Lung (tissue), 12 donors: ENCODE data around the gene SPSB1. TPM values are rescaled to one million over a fixed set of nuclear protein-coding genes. Genes with fewer than 3 reads are reported as not detected.

Source experiments
- ATAC-seq: fragments of 200-7000 bp; cut with Tn5 transposase; one replicate; pipeline ENCODE4 v1.9.1; 2020; ENCODE audit warnings: moderate number of reproducible peaks; ENCODE audit not compliant: insufficient read depth, low FRiP score
- DNase-seq, 3 donors: peaks; one replicate each; pipeline ENCODE4 v3.0.0-alpha.2; 2013 to 2017
- H3K27ac ChIP-seq, 2 donors: one replicate each; pipeline ENCODE4 v1.5.1; 2013; ENCODE audit warnings: mild to moderate bottlenecking in 2 of 2, moderate library complexity in 2 of 2, control low read depth in 1 of 2, inconsistent platforms in 1 of 2, low read depth in 1 of 2, low read length in 1 of 2
- H3K27me3 ChIP-seq, 3 donors: one replicate each; pipeline ENCODE4 v1.5.1; 2013; ENCODE audit warnings: low read length in 2 of 3; ENCODE audit not compliant: control insufficient read depth in 3 of 3, insufficient read depth in 3 of 3
- H3K36me3 ChIP-seq, 4 donors: one replicate each; pipeline ENCODE4 v1.5.1; 2013; ENCODE audit warnings: low read length in 4 of 4, mild to moderate bottlenecking in 1 of 4, moderate library complexity in 1 of 4; ENCODE audit not compliant: control insufficient read depth in 4 of 4, insufficient read depth in 4 of 4
- H3K4me1 ChIP-seq, 5 donors: one replicate each; pipeline ENCODE4 v1.5.1; 2013; ENCODE audit warnings: low read length in 5 of 5, mild to moderate bottlenecking in 2 of 5, moderate library complexity in 1 of 5; ENCODE audit not compliant: control insufficient read depth in 5 of 5, insufficient read depth in 5 of 5
- H3K4me3 ChIP-seq: one replicate; pipeline ENCODE4 v1.5.1; 2013; ENCODE audit warnings: mild to moderate bottlenecking, control low read depth, moderate library complexity
- H3K9ac ChIP-seq, 2 donors: one replicate each; pipeline ENCODE4 v1.5.1; 2013; ENCODE audit warnings: low read length in 2 of 2, control low read depth in 1 of 2; ENCODE audit not compliant: insufficient read depth in 1 of 2
- H3K9me3 ChIP-seq, 4 donors: one replicate each; pipeline ENCODE4 v1.5.1; 2013; ENCODE audit warnings: low read length in 3 of 4, mild to moderate bottlenecking in 1 of 4, moderate library complexity in 1 of 4; ENCODE audit not compliant: control insufficient read depth in 4 of 4, insufficient read depth in 3 of 4
- CTCF ChIP-seq: IDR thresholded peaks from 2 replicates; pipeline ENCODE4 v1.5.1; 2012; ENCODE audit warnings: mild to moderate bottlenecking; ENCODE audit errors: control extremely low read depth, extremely low read depth
- WGBS, 2 donors: extraction: QIAGEN DNeasy Blood & Tissue Kit; methylation state at CpG; one replicate each; pipeline ENCODE4 v1.1.7; 2013; 5-methylcytosine and 5-hydroxymethylcytosine counted together
- polyA plus RNA-seq, 2 donors: library from polyadenylated mRNA; stranded (reverse); fragments of 200-250 nt; gene quantifications; one replicate each; pipeline ENCODE4 v1.2.1, GENCODE V29; 2013
- total RNA-seq, 2 donors: library from RNA; depleted of rRNA in 1 of 2; stranded (reverse); fragments of >200 nt in 1 of 2; gene quantifications; one replicate each; pipeline ENCODE4 v1.2.1, GENCODE V29; 2014 to 2021
- donor health status: control.
- donor health status: control.
- donor health status: Bipolar disorder and iron deficiency.
- donor health status: healthy.
- donor health status: DM: yes; HTN: yes; CAD: no.

Gene SPSB1
- total and polyA plus RNA-seq, 4 donors: 9.5 to 25.9 (median 21.6) TPM

- no peaks in the 10 kb centered on the region for H3K27me3 ChIP-seq
- no peak for ATAC-seq
- TF ChIP-seq CTCF: no peak
- H3K4me3 ChIP-seq: no peak overlapping the region
- no peak for DNase-seq
- H3K9me3 ChIP-seq: no peaks in the 10 kb centered on the region
- 95 to 96% methylated on average over 24 of the region's 24 CpGs for WGBS, 2 donors
- peaks cover 0 to 20% (median 2%) of the 10 kb centered on the region in 5 donors for H3K4me1 ChIP-seq
- H3K27ac ChIP-seq: no peak overlapping the region
- no peak overlapping the region for H3K9ac ChIP-seq
- peaks cover 0 to 2% (median 0%) of the 10 kb centered on the region in 4 donors for H3K36me3 ChIP-seq
Observed at GRCh38 chr1:9316512-9316911, 23.8 kb downstream of the SPSB1 start.

- TF ChIP-seq CTCF: no peak
- Histone ChIP-seq H3K27ac (no peak overlapping the region), H3K4me3 (no peak overlapping the region), H3K9me3 (no peaks in the 10 kb centered on the region), H3K4me1 (peaks cover 0 to 25% (median 0%) of the 10 kb centered on the region in 5 donors), H3K27me3 (no peaks in the 10 kb centered on the region), H3K36me3 (peaks cover 0 to 2% (median 0%) of the 10 kb centered on the region in 4 donors), H3K9ac (no peak overlapping the region)
- ATAC-seq (no peak), DNase-seq (no peak)
- 84 to 90% methylated on average over 7 of the region's 7 CpGs for WGBS, 2 donors
Observed at GRCh38 chr1:9317072-9317471, 24.4 kb downstream of the SPSB1 start.

- Histone ChIP-seq H3K36me3 (peaks cover 0 to 2% (median 0%) of the 10 kb centered on the region in 4 donors), H3K9ac (no peak overlapping the region), H3K9me3 (no peaks in the 10 kb centered on the region), H3K27me3 (no peaks in the 10 kb centered on the region), H3K4me3 (no peak overlapping the region), H3K4me1 (peaks cover 0 to 31% (median 0%) of the 10 kb centered on the region in 5 donors), H3K27ac (peak overlapping the region in 1 of 2 donors; percentile 48)
- ATAC-seq: peak; percentile 8
- no peak for TF ChIP-seq CTCF
- WGBS, 2 donors: 34 to 48% methylated on average over 28 of the region's 28 CpGs
- DNase-seq: peak; percentile 32 to 61 (median 33)
Observed at GRCh38 chr1:9317591-9318417, 25.1 kb downstream of the SPSB1 start.
